ENCODE data around the gene EHD4. TPM values are rescaled to one million over a fixed set of nuclear protein-coding genes. Genes with fewer than 3 reads are reported as not detected.

Gene EHD4
- total RNA-seq, 1 donor from 2014 or later: 27.3 TPM

- DNase-seq (ENCODE audit: low spot score): no peak
- peak; percentile 75 for ATAC-seq
- intact Hi-C loops (cut with DNase I): no loop called here
These were observed 42.0 kb downstream of the EHD4 start for GRCh38 chr15:41930221-41930866.

- DNase-seq (ENCODE audit: low spot score): no peak
- intact Hi-C loops (cut with DNase I): no loop called here
- peak; percentile 70 for ATAC-seq
These were observed 43.4 kb downstream of the EHD4 start for GRCh38 chr15:41928637-41929620.

GRCh38 chr15:41928100-41928499, 44.3 kb downstream of the EHD4 start:
- no peak for ATAC-seq
- DNase-seq (ENCODE audit: low spot score): no peak
- intact Hi-C loops (cut with DNase I): no loop called here

GRCh38 chr15:41927536-41927935, 44.8 kb downstream of the EHD4 start:
- intact Hi-C loops (cut with DNase I): no loop called here
- ATAC-seq (no peak), DNase-seq (ENCODE audit: low spot score) (no peak)

- ATAC-seq: peak; percentile 30
- intact Hi-C loops (cut with DNase I): no loop called here
- no peak for DNase-seq (ENCODE audit: low spot score)
These were observed 45.9 kb downstream of the EHD4 start for GRCh38 chr15:41926185-41927056.

GRCh38 chr15:41925086-41925608, 47.2 kb downstream of the EHD4 start:
- ATAC-seq: no peak
- intact Hi-C loops (cut with DNase I): no loop called here

GRCh38 chr15:41923401-41923997, 48.9 kb downstream of the EHD4 start:
- intact Hi-C loops (cut with DNase I): no loop called here
- no peak for ATAC-seq
- DNase-seq (ENCODE audit: low spot score): no peak

More at GRCh38 chr15:41925086-41925608, 47.2 kb downstream of the EHD4 start:
- DNase-seq (ENCODE audit: low spot score): no peak

- ATAC-seq: no peak
- no peak for DNase-seq (ENCODE audit: low spot score)
- intact Hi-C loops (cut with DNase I): no loop called here
These were observed 50.0 kb downstream of the EHD4 start for GRCh38 chr15:41922353-41922752.

DNA sequence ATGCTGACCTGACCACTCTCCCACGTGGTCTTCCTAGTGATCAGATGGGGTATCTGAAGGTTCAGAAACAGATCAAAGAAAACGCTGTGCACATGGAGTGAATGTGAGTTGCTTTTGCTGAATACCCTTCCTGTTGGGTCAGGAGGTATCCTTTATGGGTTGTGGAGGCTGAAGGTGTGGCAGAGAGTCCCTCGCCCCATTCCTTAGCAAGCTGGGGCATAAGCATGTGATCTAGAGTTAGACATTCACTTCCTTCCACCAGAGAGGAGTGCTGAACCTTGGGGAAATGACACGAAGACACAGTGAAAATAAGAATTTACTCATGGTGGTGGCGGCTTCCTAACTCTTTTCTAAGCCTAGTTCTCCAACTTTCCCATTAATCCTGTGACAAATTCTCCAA, 50.7 kb downstream of the EHD4 start:
- ATAC-seq (no peak), DNase-seq (ENCODE audit: low spot score) (no peak)
- intact Hi-C loops (cut with DNase I): no loop called here

GRCh38 chr15:41921167-41921566, 51.2 kb downstream of the EHD4 start:
- ATAC-seq (peak; percentile 20), DNase-seq (ENCODE audit: low spot score) (no peak)
- intact Hi-C loops (cut with DNase I): no loop called here

GRCh38 chr15:41919954-41920538, 52.3 kb downstream of the EHD4 start:
- DNase-seq (ENCODE audit: low spot score) (no peak), ATAC-seq (peak; percentile 92)
- intact Hi-C loops (cut with DNase I): no loop called here

GRCh38 chr15:41919201-41919820, 53.0 kb downstream of the EHD4 start:
- ATAC-seq: peak; percentile 62
- intact Hi-C loops (cut with DNase I): no loop called here
- DNase-seq (ENCODE audit: low spot score): no peak

- intact Hi-C loops (cut with DNase I): no loop called here
- no peak for DNase-seq (ENCODE audit: low spot score)
- no peak for ATAC-seq
These were observed 53.7 kb downstream of the EHD4 start for GRCh38 chr15:41918506-41919126.

GRCh38 chr15:41917767-41918430, 54.5 kb downstream of the EHD4 start:
- DNase-seq (ENCODE audit: low spot score) (no peak), ATAC-seq (no peak)
- intact Hi-C loops (cut with DNase I): no loop called here

- DNase-seq (ENCODE audit: low spot score) (no peak), ATAC-seq (no peak)
- intact Hi-C loops (cut with DNase I): no loop called here
These were observed 56.9 kb downstream of the EHD4 start for GRCh38 chr15:41915255-41915994.

DNA sequence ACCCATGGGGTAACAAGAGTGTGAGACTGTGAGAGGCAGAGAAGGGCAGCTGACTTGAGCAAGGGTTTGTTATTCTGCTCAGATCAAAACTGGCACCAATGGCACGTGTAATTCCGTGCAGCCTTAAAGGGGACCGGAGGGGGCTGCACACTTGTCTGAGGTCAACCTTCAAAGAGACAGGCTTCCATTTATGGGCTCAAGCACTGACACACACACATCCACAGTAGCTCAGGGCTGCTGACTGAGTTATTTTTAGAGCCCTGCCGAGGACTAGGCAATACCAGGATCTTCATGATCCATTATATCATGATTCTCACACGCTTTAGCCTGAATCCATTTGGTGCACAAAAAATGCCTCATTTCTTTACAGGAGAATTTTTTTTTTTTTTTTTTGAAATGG, 57.9 kb downstream of the EHD4 start:
- no peak for ATAC-seq
- intact Hi-C loops (cut with DNase I): no loop called here
- DNase-seq (ENCODE audit: low spot score): no peak

Data from sciatic nerve (tissue), 2 donors.